ENCODE measurements around the gene FYN.

FYN gene

GRCh38 chr6:111782192-111782809, 91.0 kb downstream of the FYN start:
- no peak for DNase-seq (ENCODE audit: low spot score)
- peaks cover 44% of the 10 kb centered on the region for H3K36me3 Mint-ChIP-seq (ENCODE audit: low read depth)
- no peaks in the 10 kb centered on the region for H3K27me3 Mint-ChIP-seq (ENCODE audit: low read depth)
- no peak overlapping the region for H3K4me3 Mint-ChIP-seq
- H3K27ac Mint-ChIP-seq, result no peak overlapping the region
- peaks cover 65% of the 10 kb centered on the region for H3K4me1 Mint-ChIP-seq (ENCODE audit: low read depth)
- no peaks in the 10 kb centered on the region for H3K9me3 Mint-ChIP-seq

GRCh38 chr6:111781041-111781708, 92.1 kb downstream of the FYN start:
- Mint-ChIP-seq H3K9me3 (no peaks in the 10 kb centered on the region), H3K4me3 (no peak overlapping the region), H3K36me3 (ENCODE audit: low read depth) (peaks cover 38% of the 10 kb centered on the region), H3K4me1 (ENCODE audit: low read depth) (peaks cover 69% of the 10 kb centered on the region), H3K27ac (peak overlapping the region; percentile 8), H3K27me3 (ENCODE audit: low read depth) (no peaks in the 10 kb centered on the region)
- no peak for DNase-seq (ENCODE audit: low spot score)

GRCh38 chr6:111780393-111780792, 92.9 kb downstream of the FYN start:
- DNase-seq (ENCODE audit: low spot score), result no peak
- Mint-ChIP-seq H3K9me3 (no peaks in the 10 kb centered on the region), H3K27me3 (ENCODE audit: low read depth) (no peaks in the 10 kb centered on the region), H3K4me3 (no peak overlapping the region), H3K27ac (peak overlapping the region; percentile 50), H3K4me1 (ENCODE audit: low read depth) (peaks cover 77% of the 10 kb centered on the region), H3K36me3 (ENCODE audit: low read depth) (peaks cover 35% of the 10 kb centered on the region)

GRCh38 chr6:111779660-111780059, 93.6 kb downstream of the FYN start:
- H3K36me3 Mint-ChIP-seq (ENCODE audit: low read depth), result peaks cover 32% of the 10 kb centered on the region
- no peaks in the 10 kb centered on the region for H3K27me3 Mint-ChIP-seq (ENCODE audit: low read depth)
- no peaks in the 10 kb centered on the region for H3K9me3 Mint-ChIP-seq
- peaks cover 75% of the 10 kb centered on the region for H3K4me1 Mint-ChIP-seq (ENCODE audit: low read depth)
- no peak for DNase-seq (ENCODE audit: low spot score)
- no peak overlapping the region for H3K27ac Mint-ChIP-seq
- no peak overlapping the region for H3K4me3 Mint-ChIP-seq

- no peaks in the 10 kb centered on the region for H3K9me3 Mint-ChIP-seq
- no peak for DNase-seq (ENCODE audit: low spot score)
- H3K36me3 Mint-ChIP-seq (ENCODE audit: low read depth), result peaks cover 32% of the 10 kb centered on the region
- H3K4me1 Mint-ChIP-seq (ENCODE audit: low read depth), result peaks cover 76% of the 10 kb centered on the region
- no peaks in the 10 kb centered on the region for H3K27me3 Mint-ChIP-seq (ENCODE audit: low read depth)
- no peak overlapping the region for H3K4me3 Mint-ChIP-seq
- no peak overlapping the region for H3K27ac Mint-ChIP-seq
Measured at GRCh38 chr6:111779031-111779430, 94.2 kb downstream of the FYN start.

GRCh38 chr6:111777357-111777756, 95.9 kb downstream of the FYN start:
- no peaks in the 10 kb centered on the region for H3K27me3 Mint-ChIP-seq (ENCODE audit: low read depth)
- peak overlapping the region; percentile 47 for H3K27ac Mint-ChIP-seq
- no peaks in the 10 kb centered on the region for H3K9me3 Mint-ChIP-seq
- no peak overlapping the region for H3K4me3 Mint-ChIP-seq
- peaks cover 69% of the 10 kb centered on the region for H3K4me1 Mint-ChIP-seq (ENCODE audit: low read depth)
- H3K36me3 Mint-ChIP-seq (ENCODE audit: low read depth), result peaks cover 27% of the 10 kb centered on the region
- no peak for DNase-seq (ENCODE audit: low spot score)

GRCh38 chr6:111776236-111777221, 96.7 kb downstream of the FYN start:
- no peaks in the 10 kb centered on the region for H3K27me3 Mint-ChIP-seq (ENCODE audit: low read depth)
- no peak for DNase-seq (ENCODE audit: low spot score)
- no peaks in the 10 kb centered on the region for H3K9me3 Mint-ChIP-seq
- peak overlapping the region; percentile 2 for H3K4me3 Mint-ChIP-seq
- peak overlapping the region; percentile 64 for H3K27ac Mint-ChIP-seq
- peaks cover 33% of the 10 kb centered on the region for H3K36me3 Mint-ChIP-seq (ENCODE audit: low read depth)
- peaks cover 68% of the 10 kb centered on the region for H3K4me1 Mint-ChIP-seq (ENCODE audit: low read depth)

- Mint-ChIP-seq H3K4me3 (no peak overlapping the region), H3K27me3 (ENCODE audit: low read depth) (no peaks in the 10 kb centered on the region), H3K27ac (peak overlapping the region; percentile 9), H3K36me3 (ENCODE audit: low read depth) (peaks cover 41% of the 10 kb centered on the region), H3K9me3 (no peaks in the 10 kb centered on the region), H3K4me1 (ENCODE audit: low read depth) (peaks cover 68% of the 10 kb centered on the region)
- DNase-seq (ENCODE audit: low spot score), result no peak
Measured at GRCh38 chr6:111775145-111775922, 97.9 kb downstream of the FYN start.

GRCh38 chr6:111774346-111774703, 98.9 kb downstream of the FYN start:
- Mint-ChIP-seq H3K4me3 (no peak overlapping the region), H3K27me3 (ENCODE audit: low read depth) (no peaks in the 10 kb centered on the region), H3K36me3 (ENCODE audit: low read depth) (peaks cover 40% of the 10 kb centered on the region), H3K9me3 (no peaks in the 10 kb centered on the region), H3K27ac (peak overlapping the region; percentile 27), H3K4me1 (ENCODE audit: low read depth) (peaks cover 68% of the 10 kb centered on the region)
- no peak for DNase-seq (ENCODE audit: low spot score)

- DNase-seq (ENCODE audit: low spot score), result no peak
- Mint-ChIP-seq H3K9me3 (no peaks in the 10 kb centered on the region), H3K36me3 (ENCODE audit: low read depth) (peaks cover 37% of the 10 kb centered on the region), H3K27me3 (ENCODE audit: low read depth) (no peaks in the 10 kb centered on the region), H3K4me1 (ENCODE audit: low read depth) (peaks cover 68% of the 10 kb centered on the region), H3K27ac (peak overlapping the region; percentile 21), H3K4me3 (no peak overlapping the region)
Measured at GRCh38 chr6:111773501-111774345, 99.5 kb downstream of the FYN start.

GRCh38 chr6:111772381-111772780, 100.9 kb downstream of the FYN start:
- Mint-ChIP-seq H3K4me3 (no peak overlapping the region), H3K9me3 (no peaks in the 10 kb centered on the region), H3K36me3 (ENCODE audit: low read depth) (peaks cover 30% of the 10 kb centered on the region), H3K27ac (no peak overlapping the region), H3K4me1 (ENCODE audit: low read depth) (peaks cover 71% of the 10 kb centered on the region), H3K27me3 (ENCODE audit: low read depth) (no peaks in the 10 kb centered on the region)
- DNase-seq (ENCODE audit: low spot score), result no peak

GRCh38 chr6:111771629-111772028, 101.6 kb downstream of the FYN start:
- Mint-ChIP-seq H3K4me1 (ENCODE audit: low read depth) (peaks cover 72% of the 10 kb centered on the region), H3K36me3 (ENCODE audit: low read depth) (peaks cover 26% of the 10 kb centered on the region), H3K27ac (no peak overlapping the region), H3K27me3 (ENCODE audit: low read depth) (no peaks in the 10 kb centered on the region), H3K4me3 (no peak overlapping the region), H3K9me3 (no peaks in the 10 kb centered on the region)
- no peak for DNase-seq (ENCODE audit: low spot score)

GRCh38 chr6:111771094-111771432, 102.2 kb downstream of the FYN start:
- Mint-ChIP-seq H3K4me1 (ENCODE audit: low read depth) (peaks cover 74% of the 10 kb centered on the region), H3K4me3 (no peak overlapping the region), H3K27me3 (ENCODE audit: low read depth) (no peaks in the 10 kb centered on the region), H3K36me3 (ENCODE audit: low read depth) (peaks cover 29% of the 10 kb centered on the region), H3K27ac (no peak overlapping the region), H3K9me3 (no peaks in the 10 kb centered on the region)
- DNase-seq (ENCODE audit: low spot score), result no peak

Measured in T-helper 2 cell treated with Interferon-gamma antibody and Interleukin-4, amounts not matched to agents 5 μg/mL and 100 μg/mL, for 36 hours (primary cell).